Activated B cell treated with CpG ODN at 0.5 μM for 24 hours (primary cell): ENCODE results near the gene AP2A1. TPM values are rescaled to one million over a fixed set of nuclear protein-coding genes. Genes with fewer than 3 reads are reported as not detected.

Experiments
- ATAC-seq: fragments of 200-7000 bp; cut with Tn5 transposase; one replicate; pipeline ENCODE4 v1.10.0; 2021; ENCODE audit warnings: low read depth, mild to moderate bottlenecking, moderate library complexity
- CTCF ChIA-PET: fragments of 350-600 bp; sonication (Branson Sonifier 250); formaldehyde crosslinking; loops from one replicate; lab custom pipeline; 2021; ENCODE audit warnings: antibody characterized with exemption; lab: Charles Lee
- POLR2A ChIA-PET: fragments of 350-600 bp; sonication (Branson Sonifier 250); formaldehyde crosslinking; loops from one replicate; lab custom pipeline; 2021; ENCODE audit warnings: antibody characterized with exemption; lab: Charles Lee
- DNase-seq: peaks from one replicate; pipeline ENCODE4 v3.0.0; 2022
- H3K27ac Mint-ChIP-seq: one replicate; pipeline ENCODE4 v1.8.0; 2020; ENCODE audit warnings: mixed read lengths
- H3K27me3 Mint-ChIP-seq: one replicate; pipeline ENCODE4 v1.8.0; 2021; ENCODE audit warnings: mixed read lengths
- H3K36me3 Mint-ChIP-seq: one replicate; pipeline ENCODE4 v1.8.0; 2021; ENCODE audit warnings: low read depth, mixed read lengths
- H3K4me1 Mint-ChIP-seq: one replicate; pipeline ENCODE4 v1.8.0; 2021; ENCODE audit warnings: mixed read lengths
- H3K4me3 Mint-ChIP-seq: one replicate; pipeline ENCODE4 v1.8.0; 2020; ENCODE audit warnings: mild to moderate bottlenecking, mixed read lengths
- H3K9me3 Mint-ChIP-seq: one replicate; pipeline ENCODE4 v1.8.0; 2020; ENCODE audit warnings: mixed read lengths
- CTCF ChIP-seq: fragments of 200-600 bp; IDR thresholded peaks from one replicate; pipeline ENCODE4 v1.8.0; 2022; ENCODE audit warnings: antibody characterized with exemption, mild to moderate bottlenecking
- intact Hi-C: fragments of 100-400 bp; cut with micrococcal nuclease; formaldehyde crosslinking; loops from one replicate; pipeline ENCODE4 v1.15.1; 2024
- total RNA-seq: library from RNA; stranded (reverse); gene quantifications from 2 replicates; pipeline ENCODE4 v1.2.3, GENCODE V29; 2022

The AP2A1 gene
- total RNA-seq, 1 donor from 2014 or later: 60.6 TPM

DNA sequence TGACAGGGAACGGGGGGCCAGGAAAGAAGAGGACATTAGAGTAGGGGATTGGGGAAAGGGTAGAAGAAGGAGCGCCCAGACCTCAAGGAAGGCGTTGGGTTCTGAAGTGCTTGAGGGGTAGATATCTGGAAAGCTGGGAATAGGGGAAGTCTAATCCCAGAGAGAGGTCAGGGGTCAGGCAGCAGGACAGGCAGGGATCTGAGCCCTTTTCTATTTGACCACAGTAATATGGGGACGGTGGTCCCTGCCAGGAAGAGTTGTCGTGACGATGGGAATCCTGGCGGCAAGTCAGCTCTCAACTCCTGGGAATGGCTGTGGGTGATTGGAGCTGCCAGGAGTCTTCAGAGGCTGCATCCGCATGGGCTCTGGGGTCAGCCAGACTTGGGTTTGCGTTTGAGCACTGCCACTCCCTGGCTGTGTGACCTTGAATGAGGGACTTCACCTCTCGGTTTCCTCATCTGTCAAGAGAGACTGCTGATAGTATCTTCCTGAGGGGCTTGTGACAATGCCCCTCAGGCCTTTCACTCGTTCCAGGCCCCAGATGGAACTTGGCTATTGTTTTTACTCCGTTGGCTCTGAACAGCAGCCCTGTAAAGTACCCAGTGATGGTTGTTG is 1.3 kb downstream of the AP2A1 start:
- no peak for DNase-seq
- ChIA-PET POLR2A (interaction anchor here (1.5 to 1.6 kb wide), 2 partner anchors 123 to 128 kb away, joined by 3 to 5 read pairs; no protein-coding TSS in a partner anchor), CTCF (interaction anchor here (2.0 kb wide), 1 partner anchor 50 kb away, joined by 9 read pairs; no protein-coding TSS in a partner anchor)
- no peak for ATAC-seq
- H3K27ac Mint-ChIP-seq: peak overlapping the region; percentile 73
- no peak for TF ChIP-seq CTCF
- peaks cover 9% of the 10 kb centered on the region for H3K36me3 Mint-ChIP-seq
- no peaks in the 10 kb centered on the region for H3K27me3 Mint-ChIP-seq
- H3K4me3 Mint-ChIP-seq: peak overlapping the region; percentile 91
- intact Hi-C loops: loop anchor here (2.0 kb wide), 3 partner anchors 13 to 895 kb away; partner anchors contain the start of genes PPP1R15A and PRR12
- H3K4me1 Mint-ChIP-seq: peaks cover 31% of the 10 kb centered on the region
- no peaks in the 10 kb centered on the region for H3K9me3 Mint-ChIP-seq

GRCh38 chr19:49770529-49770928 is 3.7 kb downstream of the AP2A1 start:
- Mint-ChIP-seq H3K27me3 (no peaks in the 10 kb centered on the region), H3K4me1 (peaks cover 31% of the 10 kb centered on the region), H3K27ac (no peak overlapping the region), H3K36me3 (peaks cover 16% of the 10 kb centered on the region), H3K9me3 (no peaks in the 10 kb centered on the region), H3K4me3 (no peak overlapping the region)
- CTCF ChIA-PET: interaction anchor here (1.2 kb wide), 1 partner anchor 53 kb away, joined by 3 read pairs; no protein-coding TSS in a partner anchor
- DNase-seq (no peak), ATAC-seq (no peak)
- intact Hi-C loops: no loop called here
- TF ChIP-seq CTCF: no peak
- POLR2A ChIA-PET: no interaction called here

DNA sequence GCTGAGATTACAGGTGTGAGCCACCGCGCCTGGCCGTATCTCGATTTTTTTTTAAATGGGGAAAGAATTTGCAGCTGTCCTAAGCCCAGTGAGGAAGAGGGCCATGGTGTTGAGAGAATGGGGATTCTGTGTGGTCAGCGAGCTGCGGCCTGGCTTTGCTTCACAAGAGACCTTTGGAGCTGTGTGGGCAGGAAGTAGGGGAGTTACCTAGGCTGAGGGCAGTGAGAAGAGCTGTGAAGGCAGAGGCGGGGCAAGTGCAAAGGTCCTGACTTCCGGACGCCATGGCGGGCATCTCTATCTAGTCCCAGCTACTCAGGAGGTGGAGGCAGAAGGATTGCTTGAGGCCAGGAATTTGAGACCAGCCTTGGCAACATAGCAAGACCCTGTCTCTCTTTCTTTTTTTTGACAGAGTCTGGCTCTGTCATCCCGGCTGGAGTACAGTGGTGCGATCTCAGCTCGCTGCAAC is 4.9 kb downstream of the AP2A1 start:
- peaks cover 24% of the 10 kb centered on the region for H3K36me3 Mint-ChIP-seq
- DNase-seq (no peak), ATAC-seq (no peak)
- ChIA-PET POLR2A (no interaction called here), CTCF (no interaction called here)
- no peaks in the 10 kb centered on the region for H3K9me3 Mint-ChIP-seq
- no peak for TF ChIP-seq CTCF
- intact Hi-C loops: no loop called here
- H3K4me1 Mint-ChIP-seq: peaks cover 24% of the 10 kb centered on the region
- H3K27me3 Mint-ChIP-seq: no peaks in the 10 kb centered on the region
- H3K27ac Mint-ChIP-seq: no peak overlapping the region
- no peak overlapping the region for H3K4me3 Mint-ChIP-seq

- TF ChIP-seq CTCF: no peak
- Mint-ChIP-seq H3K4me3 (no peak overlapping the region), H3K36me3 (peaks cover 21% of the 10 kb centered on the region), H3K27ac (no peak overlapping the region), H3K9me3 (no peaks in the 10 kb centered on the region), H3K27me3 (no peaks in the 10 kb centered on the region), H3K4me1 (peaks cover 16% of the 10 kb centered on the region)
- intact Hi-C loops: no loop called here
- CTCF ChIA-PET: no interaction called here
- ATAC-seq: no peak
- no peak for DNase-seq
- POLR2A ChIA-PET: no interaction called here
Observed at GRCh38 chr19:49772850-49773432, 6.1 kb downstream of the AP2A1 start.

- intact Hi-C loops: no loop called here
- peaks cover 21% of the 10 kb centered on the region for H3K36me3 Mint-ChIP-seq
- ATAC-seq (no peak), DNase-seq (no peak)
- H3K27me3 Mint-ChIP-seq: no peaks in the 10 kb centered on the region
- TF ChIP-seq CTCF: no peak
- POLR2A ChIA-PET: no interaction called here
- no peak overlapping the region for H3K27ac Mint-ChIP-seq
- H3K4me3 Mint-ChIP-seq: no peak overlapping the region
- no peaks in the 10 kb centered on the region for H3K9me3 Mint-ChIP-seq
- CTCF ChIA-PET: no interaction called here
- peaks cover 13% of the 10 kb centered on the region for H3K4me1 Mint-ChIP-seq
Observed at GRCh38 chr19:49773663-49774350, 7.0 kb downstream of the AP2A1 start.
